Transverse colon (tissue), 4 donors: ENCODE results near the gene CYP1A1. TPM values are rescaled to one million over a fixed set of nuclear protein-coding genes. Genes with fewer than 3 reads are reported as not detected.

Experiments used
- DNase-seq: peaks from one replicate; pipeline ENCODE4 v3.0.0-alpha.2; 2019
- H3K27ac ChIP-seq, 4 donors: fragments of 200-600 bp; sonication (generic); 2 replicates each; pipeline ENCODE4 v1.5.1; 2016 to 2018; ENCODE audit warnings: inconsistent platforms in 4 of 4
- H3K27me3 ChIP-seq: fragments of 200-600 bp; sonication (generic); 2 replicates; pipeline ENCODE4 v1.5.1; 2017; ENCODE audit warnings: inconsistent platforms
- H3K36me3 ChIP-seq, 4 donors: fragments of 200-600 bp; sonication (generic); 2 replicates each; pipeline ENCODE4 v1.5.1; 2017 to 2019; ENCODE audit warnings: inconsistent platforms in 4 of 4
- H3K4me1 ChIP-seq, 4 donors: fragments of 200-600 bp; sonication (generic); 2 replicates each; pipeline ENCODE4 v1.5.1; 2017 to 2020; ENCODE audit warnings: inconsistent platforms in 4 of 4
- H3K4me3 ChIP-seq, 4 donors: fragments of 200-600 bp; sonication (generic); 1 replicate in 1 of 4; 2 replicates in 3 of 4; pipeline versions ENCODE4 v1.5.1 to v1.6.1; 2017 to 2019; ENCODE audit warnings: inconsistent platforms in 4 of 4
- H3K9me3 ChIP-seq, 2 donors: fragments of 200-600 bp; sonication (generic); 2 replicates each; pipeline ENCODE4 v1.5.1; 2017 to 2019; ENCODE audit warnings: inconsistent platforms in 2 of 2
- CTCF ChIP-seq, 5 experiments: fragments of 200-600 bp in 3 of 5; fragments of 450-650 bp in 2 of 5; sonication (generic) in 3 of 5; IDR thresholded peaks; 1 replicate in 2 of 5; 2 replicates in 3 of 5; pipeline ENCODE4 v1.5.1; 2016 to 2017; ENCODE audit warnings: antibody characterized with exemption in 5 of 5, inconsistent platforms in 3 of 5, mild to moderate bottlenecking in 2 of 5, moderate library complexity in 1 of 5
- EP300 ChIP-seq: sonication (generic); formaldehyde crosslinking; IDR thresholded peaks from one replicate; pipeline ENCODE4 v1.6.1; 2017; ENCODE audit warnings: antibody characterized with exemption, low read depth
- POLR2A ChIP-seq: fragments of 450-650 bp; IDR thresholded peaks from one replicate; pipeline ENCODE4 v1.6.1; 2016; ENCODE audit warnings: antibody characterized with exemption, mild to moderate bottlenecking, moderate library complexity
- POLR2AphosphoS5 ChIP-seq, 3 donors: sonication (generic); formaldehyde crosslinking; IDR thresholded peaks; one replicate each; pipeline ENCODE4 v1.6.1; 2016; ENCODE audit warnings: antibody characterized with exemption in 3 of 3
- WGBS, 2 donors: methylation state at CpG; one replicate each; pipeline ENCODE4 v1.1.5; 2018; ENCODE audit warnings: low coverage in 1 of 2; 5-methylcytosine and 5-hydroxymethylcytosine counted together
- in situ Hi-C, 4 donors: fragments of 200-750 bp; cut with MboI; loops; one replicate each; pipeline versions ENCODE4 v1.15.0 to v1.15.1; 2017; ENCODE audit warnings: low sequenced_read_pairs in 3 of 4, low pct_ligation_motif_present in 1 of 4, low pct_unique_long_range_greater_than_20kb in 1 of 4
- intact Hi-C: fragments of 100-400 bp; cut with DNase I; formaldehyde crosslinking; loops from one replicate; pipeline ENCODE4 v1.15.1; 2023; ENCODE audit warnings: low total_unique reads
- total RNA-seq, 4 donors: library from RNA; depleted of rRNA; stranded (reverse); fragments of >200 nt; gene quantifications; one replicate each; pipeline ENCODE4 v1.1.0, GENCODE V29; 2016

CYP1A1 gene
- total RNA-seq, 4 donors from 2014 or later, result 0.55 to 1.1 TPM; not detected in 2

GRCh38 chr15:74727727-74728126 lies 2.4 kb upstream of the CYP1A1 start:
- no peaks in the 10 kb centered on the region for H3K9me3 ChIP-seq
- intact Hi-C loops, result no loop called here
- H3K4me3 ChIP-seq, result no peak overlapping the region
- 65 to 83% methylated on average over 1 to 7 of the region's 7 CpGs for WGBS, 2 donors
- TF ChIP-seq POLR2AphosphoS5 (IDR thresholded peaks at IDR 0.05) (no peak), CTCF (IDR thresholded peaks at IDR 0.05) (no peak)
- no peak for DNase-seq
- peaks cover 7 to 17% (median 14%) of the 10 kb centered on the region in 4 donors for H3K4me1 ChIP-seq
- H3K36me3 ChIP-seq, result no peaks in the 10 kb centered on the region
- peaks cover 68% of the 10 kb centered on the region for H3K27me3 ChIP-seq
- in situ Hi-C loops, result no loop called here
- H3K27ac ChIP-seq, result no peak overlapping the region

GRCh38 chr15:74726774-74727164 lies 1.4 kb upstream of the CYP1A1 start:
- WGBS, 2 donors, result 39% methylated on average over 24 of the region's 24 CpGs; no CpG with 5 or more reads in 1 of the 2 donors
- H3K36me3 ChIP-seq, result no peaks in the 10 kb centered on the region
- peak overlapping the region; percentile 39 to 63 (median 45) for H3K4me3 ChIP-seq
- TF ChIP-seq POLR2AphosphoS5 (IDR thresholded peaks at IDR 0.05), result no peak
- no peak for TF ChIP-seq CTCF (IDR thresholded peaks at IDR 0.05)
- TF ChIP-seq EP300, result no peak
- TF ChIP-seq POLR2A, result no peak
- no peak overlapping the region for H3K27ac ChIP-seq
- peaks cover 58% of the 10 kb centered on the region for H3K27me3 ChIP-seq
- H3K9me3 ChIP-seq, result no peaks in the 10 kb centered on the region
- no peak for DNase-seq
- in situ Hi-C loops (no loop called here), intact Hi-C loops (no loop called here)
- peaks cover 7 to 17% (median 14%) of the 10 kb centered on the region in 4 donors for H3K4me1 ChIP-seq

GRCh38 chr15:74725845-74726773 lies 781 bp upstream of the CYP1A1 start:
- Histone ChIP-seq H3K27ac (peak overlapping the region in 2 of 4 donors; percentile 7 to 27), H3K4me1 (peaks cover 7 to 17% (median 14%) of the 10 kb centered on the region in 4 donors), H3K9me3 (no peaks in the 10 kb centered on the region), H3K27me3 (peaks cover 53% of the 10 kb centered on the region), H3K4me3 (peak overlapping the region; percentile 39 to 63 (median 45)), H3K36me3 (no peaks in the 10 kb centered on the region)
- in situ Hi-C loops, result no loop called here
- no peak for TF ChIP-seq POLR2A
- TF ChIP-seq EP300, result no peak
- no peak for TF ChIP-seq POLR2AphosphoS5 (IDR thresholded peaks at IDR 0.05)
- no peak for TF ChIP-seq CTCF (IDR thresholded peaks at IDR 0.05)
- WGBS, 2 donors, result 8% methylated on average over 50 of the region's 86 CpGs; no CpG with 5 or more reads in 1 of the 2 donors
- peak; percentile 44 for DNase-seq
- intact Hi-C loops, result no loop called here

- TF ChIP-seq POLR2A, result no peak
- no peak for TF ChIP-seq POLR2AphosphoS5 (IDR thresholded peaks at IDR 0.05)
- no peak for TF ChIP-seq CTCF (IDR thresholded peaks at IDR 0.05)
- no peak for TF ChIP-seq EP300
- Histone ChIP-seq H3K9me3 (no peaks in the 10 kb centered on the region), H3K27ac (no peak overlapping the region), H3K27me3 (peaks cover 39% of the 10 kb centered on the region), H3K4me1 (peaks cover 7 to 17% (median 14%) of the 10 kb centered on the region in 4 donors), H3K36me3 (no peaks in the 10 kb centered on the region), H3K4me3 (no peak overlapping the region)
- intact Hi-C loops (no loop called here), in situ Hi-C loops (no loop called here)
- DNase-seq, result no peak
Measured at GRCh38 chr15:74724570-74725224, 631 bp downstream of the CYP1A1 start.
